Endothelial cell of umbilical vein (primary cell): Measurements from ENCODE around the gene ARHGAP15. TPM values are rescaled to one million over a fixed set of nuclear protein-coding genes. Genes with fewer than 3 reads are reported as not detected.

Source experiments
- BruUV-seq: library from RNA; stranded (reverse); fragments of 400-500 nt; replicated peaks from 2 replicates; lab custom pipeline; 2021; lab: Mats Ljungman, UMichigan
- CTCF ChIA-PET: fragments of 300-600, 350-600 bp; sonication (Branson Sonifier 250); formaldehyde crosslinking; loops from one replicate; lab custom pipeline; 2021; ENCODE audit warnings: antibody characterized with exemption, inconsistent platforms; lab: Charles Lee
- POLR2A ChIA-PET: fragments of 300-600, 350-600 bp; sonication (Branson Sonifier 250); formaldehyde crosslinking; loops from one replicate; lab custom pipeline; 2021; ENCODE audit warnings: antibody characterized with exemption, inconsistent platforms; lab: Charles Lee
- DNase-seq: peaks from one replicate; pipeline ENCODE4 v3.0.0-alpha.2; 2011; ENCODE audit warnings: low read depth, low spot score
- FAIRE-seq: peaks from 2 replicates; lab custom pipeline; 2011; peaks lifted over from hg19 to GRCh38; lab: Jason Lieb, UNC
- H2AFZ ChIP-seq: 2 replicates; pipeline ENCODE4 v1.6.0; 2012; ENCODE audit warnings: low read depth, low read length, control low read depth, inconsistent platforms
- H3K27ac ChIP-seq: 2 replicates; pipeline ENCODE4 v1.5.1; 2011; ENCODE audit warnings: low read depth, mild to moderate bottlenecking, control low read depth, low read length, moderate library complexity; ENCODE audit not compliant: insufficient read depth
- H3K27me3 ChIP-seq, 2 experiments: 2 replicates each; pipeline versions ENCODE4 v1.6.0 to v1.6.1; 2011; ENCODE audit warnings: low read length in 2 of 2, mixed read lengths in 1 of 2; ENCODE audit not compliant: control insufficient read depth in 2 of 2, insufficient read depth in 2 of 2
- H3K36me3 ChIP-seq, 2 experiments: 2 replicates in 1 of 2; 3 replicates in 1 of 2; pipeline ENCODE4 v1.5.1; 2011; ENCODE audit warnings: low read length in 2 of 2, mild to moderate bottlenecking in 1 of 2, moderate library complexity in 1 of 2; ENCODE audit not compliant: control insufficient read depth in 2 of 2, insufficient read depth in 2 of 2; ENCODE audit errors: extremely low read depth in 1 of 2
- H3K4me1 ChIP-seq: 3 replicates; pipeline ENCODE4 v1.5.1; 2011; ENCODE audit warnings: mild to moderate bottlenecking, low read length; ENCODE audit not compliant: control insufficient read depth, insufficient read depth; ENCODE audit errors: extremely low read depth
- H3K4me2 ChIP-seq: 2 replicates; pipeline ENCODE4 v1.6.1; 2011; ENCODE audit warnings: low read length, control low read depth, mixed read lengths; ENCODE audit not compliant: insufficient read depth
- H3K4me3 ChIP-seq, 3 experiments: fragments of 200-600 bp in 1 of 3; sonication (generic), shearing (Covaris generic) in 1 of 3; replicated peaks in 1 of 3; 2 replicates each; pipeline ENCODE4 v1.5.1; 2011 to 2016; ENCODE audit warnings: control low read depth in 3 of 3, low read length in 3 of 3, mild to moderate bottlenecking in 2 of 3, inconsistent platforms in 1 of 3, low read depth in 1 of 3, moderate library complexity in 1 of 3; ENCODE audit not compliant: insufficient read depth in 1 of 3
- H3K79me2 ChIP-seq: 2 replicates; pipeline ENCODE4 v1.6.0; 2012; ENCODE audit warnings: low read length, inconsistent platforms; ENCODE audit not compliant: control insufficient read depth, insufficient read depth
- H3K9ac ChIP-seq: replicated peaks from 2 replicates; pipeline ENCODE3; 2011; ENCODE audit warnings: low read length, control low read depth; ENCODE audit not compliant: insufficient read depth; ENCODE audit errors: extremely low read depth
- H3K9me1 ChIP-seq: replicated peaks from 3 replicates; pipeline ENCODE4 v1.6.0; 2011; ENCODE audit warnings: mild to moderate bottlenecking, low read length; ENCODE audit not compliant: control insufficient read depth, insufficient read depth; ENCODE audit errors: extremely low read depth
- H3K9me3 ChIP-seq: replicated peaks from 2 replicates; pipeline ENCODE4 v1.5.1; 2012; ENCODE audit warnings: low read length, inconsistent platforms; ENCODE audit not compliant: control insufficient read depth, insufficient read depth
- H4K20me1 ChIP-seq: replicated peaks from 2 replicates; pipeline ENCODE3; 2011; ENCODE audit warnings: mild to moderate bottlenecking, low read length; ENCODE audit not compliant: control insufficient read depth, insufficient read depth; ENCODE audit errors: extremely low read depth
- EZH2 ChIP-seq: IDR thresholded peaks from 2 replicates; pipeline ENCODE4 v1.6.1; 2012; ENCODE audit warnings: borderline replicate concordance, low read depth, mild to moderate bottlenecking, moderate library complexity, low read length, inconsistent platforms; ENCODE audit not compliant: severe bottlenecking
- FOS ChIP-seq: IDR thresholded peaks from 2 replicates; pipeline ENCODE4 v1.6.1; 2011; ENCODE audit warnings: mild to moderate bottlenecking, low read length, moderate library complexity, borderline replicate concordance; ENCODE audit not compliant: insufficient read depth
- GATA2 ChIP-seq: IDR thresholded peaks from 2 replicates; pipeline ENCODE4 v1.7.0; 2011; ENCODE audit warnings: low read depth, mild to moderate bottlenecking, moderate library complexity, mixed read lengths, low read length; ENCODE audit not compliant: insufficient read length, insufficient read depth
- JUN ChIP-seq: IDR thresholded peaks from 2 replicates; pipeline ENCODE4 v1.6.1; 2011; ENCODE audit warnings: borderline replicate concordance, low read depth; ENCODE audit not compliant: insufficient read length, insufficient read depth
- MAX ChIP-seq: IDR thresholded peaks from 2 replicates; pipeline ENCODE4 v1.6.1; 2011; ENCODE audit not compliant: insufficient read depth, insufficient read length
- MYC ChIP-seq: IDR thresholded peaks from one replicate; pipeline ENCODE4 v1.6.1; 2011; ENCODE audit warnings: mild to moderate bottlenecking, low read depth, low read length
- POLR2A ChIP-seq: IDR thresholded peaks from 2 replicates; pipeline ENCODE4 v1.6.1; 2012; ENCODE audit warnings: low read depth, mild to moderate bottlenecking, control low read depth, low read length
- POLR2AphosphoS5 ChIP-seq: IDR thresholded peaks from 2 replicates; pipeline ENCODE4 v1.6.1; 2012; ENCODE audit warnings: low read depth, mild to moderate bottlenecking, control low read depth, low read length, moderate library complexity; ENCODE audit not compliant: insufficient read depth
- dilution Hi-C: fragments of 300-500 bp; cut with MboI; formaldehyde crosslinking; loops from one replicate; pipeline ENCODE4 v1.15.0; 2019; ENCODE audit warnings: low sequenced_read_pairs; ENCODE audit not compliant: extremely low pct_ligation_motif_present
- intact Hi-C: fragments of 100-400 bp; cut with micrococcal nuclease; formaldehyde crosslinking; loops from one replicate; pipeline ENCODE4 v1.10.0; 2022
- polyA plus RNA-seq, 4 experiments: library from polyadenylated mRNA; depleted of rRNA in 3 of 4; stranded (reverse) in 3 of 4; unstranded in 1 of 4; fragments of >200 nt; gene quantifications; 2 replicates each; pipeline versions ENCODE4 v1.2.1 to v1.2.3, GENCODE V29; 2011 to 2012; ENCODE audit warnings: missing spikeins in 1 of 4
- total RNA-seq: library from RNA; stranded (reverse); gene quantifications from 2 replicates; pipeline ENCODE4 v1.2.3, GENCODE V29; 2021
- TF ChIP-seq, protein P1 (sequence below), 2 donors: IDR thresholded peaks; 1 replicate in 1 of 2; 2 replicates in 1 of 2; pipeline ENCODE4 v1.5.1; 2011; ENCODE audit warnings: low read length in 2 of 2, mild to moderate bottlenecking in 2 of 2, moderate library complexity in 2 of 2, control low read depth in 1 of 2, inconsistent platforms in 1 of 2, low read depth in 1 of 2; ENCODE audit not compliant: insufficient read depth in 1 of 2; ENCODE audit errors: extremely low read depth in 1 of 2

Gene ARHGAP15
- total and polyA plus RNA-seq, 2 donors (not counting 3 experiments of a cell fraction or from before 2014, with no cell fraction given) = not detected

DNA sequence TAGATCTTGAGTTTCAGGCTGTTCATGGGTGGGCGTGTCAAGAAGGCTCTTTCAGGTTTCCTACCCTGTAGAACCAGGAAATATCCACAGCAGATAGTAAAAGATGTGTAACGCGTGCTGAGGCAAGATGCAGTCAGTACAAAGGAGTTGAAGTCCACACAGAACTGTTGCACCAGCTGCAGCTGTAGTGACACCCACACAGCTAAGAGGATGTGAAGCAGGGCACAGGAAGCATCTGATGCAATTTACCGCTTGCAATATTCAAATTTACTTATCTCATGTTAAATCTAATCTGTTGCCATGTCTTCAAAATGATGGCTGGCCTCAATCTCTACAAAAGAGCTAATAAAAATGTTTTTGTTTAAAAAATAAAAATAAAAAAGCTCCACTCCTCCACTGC is 132.8 kb downstream of the ARHGAP15 start:
- no peak overlapping the region for H2AFZ ChIP-seq
- no TSS peak for BruUV-seq
- intact Hi-C loops = no loop called here
- H3K27ac ChIP-seq = no peak overlapping the region
- no peak overlapping the region for H3K9ac ChIP-seq
- no peaks in the 10 kb centered on the region for H3K27me3 ChIP-seq
- ChIA-PET POLR2A (no interaction called here), CTCF (interaction anchor here (0.6 to 7.6 kb wide), 7 partner anchors 22 to 1620 kb away, joined by 3 to 122 read pairs (median 4); no protein-coding TSS in a partner anchor)
- H3K79me2 ChIP-seq = no peaks in the 10 kb centered on the region
- no peaks in the 10 kb centered on the region for H3K36me3 ChIP-seq
- FAIRE-seq (no peak), DNase-seq (no peak)
- no peaks in the 10 kb centered on the region for H3K9me3 ChIP-seq
- H4K20me1 ChIP-seq = no peaks in the 10 kb centered on the region
- no peak for TF ChIP-seq GATA2
- no peak for TF ChIP-seq EZH2
- no peak for TF ChIP-seq MAX
- TF ChIP-seq FOS = no peak
- TF ChIP-seq, protein P1, sequence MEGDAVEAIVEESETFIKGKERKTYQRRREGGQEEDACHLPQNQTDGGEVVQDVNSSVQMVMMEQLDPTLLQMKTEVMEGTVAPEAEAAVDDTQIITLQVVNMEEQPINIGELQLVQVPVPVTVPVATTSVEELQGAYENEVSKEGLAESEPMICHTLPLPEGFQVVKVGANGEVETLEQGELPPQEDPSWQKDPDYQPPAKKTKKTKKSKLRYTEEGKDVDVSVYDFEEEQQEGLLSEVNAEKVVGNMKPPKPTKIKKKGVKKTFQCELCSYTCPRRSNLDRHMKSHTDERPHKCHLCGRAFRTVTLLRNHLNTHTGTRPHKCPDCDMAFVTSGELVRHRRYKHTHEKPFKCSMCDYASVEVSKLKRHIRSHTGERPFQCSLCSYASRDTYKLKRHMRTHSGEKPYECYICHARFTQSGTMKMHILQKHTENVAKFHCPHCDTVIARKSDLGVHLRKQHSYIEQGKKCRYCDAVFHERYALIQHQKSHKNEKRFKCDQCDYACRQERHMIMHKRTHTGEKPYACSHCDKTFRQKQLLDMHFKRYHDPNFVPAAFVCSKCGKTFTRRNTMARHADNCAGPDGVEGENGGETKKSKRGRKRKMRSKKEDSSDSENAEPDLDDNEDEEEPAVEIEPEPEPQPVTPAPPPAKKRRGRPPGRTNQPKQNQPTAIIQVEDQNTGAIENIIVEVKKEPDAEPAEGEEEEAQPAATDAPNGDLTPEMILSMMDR (IDR thresholded peaks at IDR 0.05; ENCODE audit: extremely low read depth in 1 of 2, insufficient read depth in 1 of 2, low read depth in 1 of 2, low read length in 2 of 2) = no peak
- no peak for TF ChIP-seq MYC
- no peak for TF ChIP-seq JUN
- no peak for TF ChIP-seq POLR2AphosphoS5
- no peak for TF ChIP-seq POLR2A
- no peak overlapping the region for H3K4me3 ChIP-seq
- H3K4me1 ChIP-seq = peaks cover 12% of the 10 kb centered on the region
- dilution Hi-C loops = no loop called here
- no peaks in the 10 kb centered on the region for H3K9me1 ChIP-seq
- no peak overlapping the region for H3K4me2 ChIP-seq
